ENCODE data around the gene HBM.

GRCh38 chr16:185691-186090 is 19.9 kb downstream of the HBM start:
- TF ChIP-seq POLR2A (IDR thresholded peaks at IDR 0.05) (no peak), CTCF (IDR thresholded peaks at IDR 0.05) (no peak)
